Esophagus muscularis mucosa (tissue), 3 donors: ENCODE measurements around the gene BACE2.

ENCODE experiments used
- POLR2A ChIP-seq: fragments of 450-650 bp; IDR thresholded peaks from one replicate; pipeline ENCODE4 v1.6.1; 2017; ENCODE audit warnings: antibody characterized with exemption, moderate library complexity, mild to moderate bottlenecking, low read depth
- TF ChIP-seq, protein P1 (sequence below), 3 experiments: fragments of 200-600 bp in 2 of 3; fragments of 450-650 bp in 1 of 3; sonication (generic) in 2 of 3; IDR thresholded peaks; one replicate each; pipeline ENCODE4 v1.5.1; 2017 to 2019; ENCODE audit warnings: antibody characterized with exemption in 3 of 3, mild to moderate bottlenecking in 2 of 3, moderate library complexity in 1 of 3

DNA sequence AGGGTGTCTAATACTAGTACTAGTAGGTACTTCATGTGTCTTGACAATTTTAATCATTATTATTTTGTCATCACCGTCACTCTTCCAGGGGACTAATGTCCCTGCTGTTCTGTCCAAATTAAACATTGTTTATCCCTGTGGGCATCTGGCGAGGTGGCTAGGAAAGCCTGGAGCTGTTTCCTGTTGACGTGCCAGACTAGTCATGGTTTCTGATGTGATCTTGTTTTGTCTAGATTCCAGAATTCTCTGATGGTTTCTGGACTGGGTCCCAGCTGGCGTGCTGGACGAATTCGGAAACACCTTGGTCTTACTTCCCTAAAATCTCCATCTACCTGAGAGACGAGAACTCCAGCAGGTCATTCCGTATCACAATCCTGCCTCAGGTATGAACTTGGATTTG, 82.6 kb downstream of the BACE2 start:
- TF ChIP-seq, protein P1, sequence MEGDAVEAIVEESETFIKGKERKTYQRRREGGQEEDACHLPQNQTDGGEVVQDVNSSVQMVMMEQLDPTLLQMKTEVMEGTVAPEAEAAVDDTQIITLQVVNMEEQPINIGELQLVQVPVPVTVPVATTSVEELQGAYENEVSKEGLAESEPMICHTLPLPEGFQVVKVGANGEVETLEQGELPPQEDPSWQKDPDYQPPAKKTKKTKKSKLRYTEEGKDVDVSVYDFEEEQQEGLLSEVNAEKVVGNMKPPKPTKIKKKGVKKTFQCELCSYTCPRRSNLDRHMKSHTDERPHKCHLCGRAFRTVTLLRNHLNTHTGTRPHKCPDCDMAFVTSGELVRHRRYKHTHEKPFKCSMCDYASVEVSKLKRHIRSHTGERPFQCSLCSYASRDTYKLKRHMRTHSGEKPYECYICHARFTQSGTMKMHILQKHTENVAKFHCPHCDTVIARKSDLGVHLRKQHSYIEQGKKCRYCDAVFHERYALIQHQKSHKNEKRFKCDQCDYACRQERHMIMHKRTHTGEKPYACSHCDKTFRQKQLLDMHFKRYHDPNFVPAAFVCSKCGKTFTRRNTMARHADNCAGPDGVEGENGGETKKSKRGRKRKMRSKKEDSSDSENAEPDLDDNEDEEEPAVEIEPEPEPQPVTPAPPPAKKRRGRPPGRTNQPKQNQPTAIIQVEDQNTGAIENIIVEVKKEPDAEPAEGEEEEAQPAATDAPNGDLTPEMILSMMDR (IDR thresholded peaks at IDR 0.05) = no peak
- TF ChIP-seq POLR2A = no peak
